MM.1S (cell line): ENCODE measurements around the gene MACROD2.

Source experiments
- EZH2 ChIP-seq: fragments of 300-600 bp; sonication (generic); optimal IDR thresholded peaks from 2 replicates; pipeline ENCODE3; 2017; ENCODE audit warnings: low read depth, mild to moderate bottlenecking, antibody characterized with exemption, low read length, mixed read lengths
- EZH2phosphoT487 ChIP-seq: fragments of 300-600 bp; sonication (generic); IDR thresholded peaks from 2 replicates; pipeline ENCODE4 v1.6.1; 2018; ENCODE audit warnings: antibody characterized with exemption, low read length
- TF ChIP-seq, protein P1 (sequence below): fragments of 300-600 bp; sonication (generic); IDR thresholded peaks from 2 replicates; pipeline ENCODE4 v1.5.1; 2016; ENCODE audit warnings: antibody characterized with exemption, low read length, mixed read lengths

DNA sequence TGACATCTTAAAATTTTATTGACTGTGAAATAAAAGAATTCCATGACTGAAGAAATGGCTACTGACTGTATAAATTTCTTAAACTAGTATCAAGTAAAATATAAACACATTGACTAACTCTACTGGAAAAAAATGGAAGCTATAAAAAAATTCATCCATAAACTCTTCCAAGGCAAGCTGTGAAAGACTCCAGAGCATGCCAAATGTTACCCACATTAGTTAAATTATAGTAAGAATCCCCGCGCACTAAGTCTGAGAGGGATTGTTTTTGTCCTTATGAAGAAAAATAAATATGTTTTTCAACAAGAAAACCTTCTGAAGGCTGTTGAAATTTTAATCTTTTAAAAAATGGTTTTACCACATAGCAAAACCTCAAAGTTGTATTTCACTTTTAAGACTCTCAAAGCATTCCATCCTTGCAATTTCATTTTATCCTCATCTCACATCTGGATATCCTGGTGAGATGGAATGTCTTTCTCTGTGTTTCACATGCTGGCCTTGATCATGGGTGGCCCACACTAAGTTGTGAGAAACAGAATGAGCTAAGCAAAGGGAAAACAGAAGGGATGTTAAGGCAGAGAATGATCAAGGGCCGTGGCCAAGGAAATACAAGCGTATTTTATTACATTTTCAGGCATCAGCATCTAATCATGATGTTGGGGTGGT lies 1845.5 kb downstream of the MACROD2 start:
- TF ChIP-seq, protein P1, sequence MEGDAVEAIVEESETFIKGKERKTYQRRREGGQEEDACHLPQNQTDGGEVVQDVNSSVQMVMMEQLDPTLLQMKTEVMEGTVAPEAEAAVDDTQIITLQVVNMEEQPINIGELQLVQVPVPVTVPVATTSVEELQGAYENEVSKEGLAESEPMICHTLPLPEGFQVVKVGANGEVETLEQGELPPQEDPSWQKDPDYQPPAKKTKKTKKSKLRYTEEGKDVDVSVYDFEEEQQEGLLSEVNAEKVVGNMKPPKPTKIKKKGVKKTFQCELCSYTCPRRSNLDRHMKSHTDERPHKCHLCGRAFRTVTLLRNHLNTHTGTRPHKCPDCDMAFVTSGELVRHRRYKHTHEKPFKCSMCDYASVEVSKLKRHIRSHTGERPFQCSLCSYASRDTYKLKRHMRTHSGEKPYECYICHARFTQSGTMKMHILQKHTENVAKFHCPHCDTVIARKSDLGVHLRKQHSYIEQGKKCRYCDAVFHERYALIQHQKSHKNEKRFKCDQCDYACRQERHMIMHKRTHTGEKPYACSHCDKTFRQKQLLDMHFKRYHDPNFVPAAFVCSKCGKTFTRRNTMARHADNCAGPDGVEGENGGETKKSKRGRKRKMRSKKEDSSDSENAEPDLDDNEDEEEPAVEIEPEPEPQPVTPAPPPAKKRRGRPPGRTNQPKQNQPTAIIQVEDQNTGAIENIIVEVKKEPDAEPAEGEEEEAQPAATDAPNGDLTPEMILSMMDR, result no peak
- no peak for TF ChIP-seq EZH2
- TF ChIP-seq EZH2phosphoT487, result no peak
